ENCODE data around the gene TCF7. TPM values are rescaled to one million over a fixed set of nuclear protein-coding genes. Genes with fewer than 3 reads are reported as not detected.

The TCF7 gene
- total RNA-seq, 1 donor from 2014 or later, result 7.5 TPM

DNA sequence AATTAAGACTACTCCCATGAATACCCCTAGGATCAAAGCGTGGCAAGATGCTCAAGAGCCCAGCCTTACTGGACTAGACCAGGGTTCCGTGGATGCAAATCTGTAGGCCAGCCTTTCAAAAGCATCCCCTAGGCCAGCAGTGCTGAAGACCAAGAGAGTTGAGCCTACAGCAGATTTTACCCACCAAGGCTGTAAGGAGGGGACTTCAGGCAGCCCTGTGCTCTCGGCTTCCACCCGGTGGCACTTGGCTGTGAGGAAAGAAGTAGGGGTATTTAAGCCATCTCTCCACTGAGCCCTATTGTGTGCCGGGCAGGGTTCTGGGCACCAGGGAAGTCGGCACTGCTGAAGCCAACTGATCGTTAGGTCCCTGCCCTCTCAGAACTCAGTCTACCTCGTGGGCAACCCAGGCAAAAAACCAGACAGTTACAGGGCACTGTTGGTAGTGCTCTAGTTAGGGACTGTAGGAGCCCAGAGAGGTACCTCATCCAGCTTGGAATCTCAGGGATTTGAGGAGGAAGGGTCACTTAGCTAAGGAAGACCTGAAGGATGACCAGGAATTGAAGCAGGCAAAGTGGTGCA is 25.5 kb downstream of the TCF7 start:
- Mint-ChIP-seq H3K9me3 (no peaks in the 10 kb centered on the region), H3K36me3 (peaks cover 8% of the 10 kb centered on the region), H3K27ac (no peak overlapping the region), H3K4me1 (peaks cover 18% of the 10 kb centered on the region), H3K4me3 (no peak overlapping the region), H3K27me3 (ENCODE audit: low read depth) (no peaks in the 10 kb centered on the region)
- DNase-seq (ENCODE audit: low spot score in 2 of 2, unreplicated experiment in 2 of 2), result peak in 1 of 2 experiments; percentile 29
- TF ChIP-seq, protein P1, sequence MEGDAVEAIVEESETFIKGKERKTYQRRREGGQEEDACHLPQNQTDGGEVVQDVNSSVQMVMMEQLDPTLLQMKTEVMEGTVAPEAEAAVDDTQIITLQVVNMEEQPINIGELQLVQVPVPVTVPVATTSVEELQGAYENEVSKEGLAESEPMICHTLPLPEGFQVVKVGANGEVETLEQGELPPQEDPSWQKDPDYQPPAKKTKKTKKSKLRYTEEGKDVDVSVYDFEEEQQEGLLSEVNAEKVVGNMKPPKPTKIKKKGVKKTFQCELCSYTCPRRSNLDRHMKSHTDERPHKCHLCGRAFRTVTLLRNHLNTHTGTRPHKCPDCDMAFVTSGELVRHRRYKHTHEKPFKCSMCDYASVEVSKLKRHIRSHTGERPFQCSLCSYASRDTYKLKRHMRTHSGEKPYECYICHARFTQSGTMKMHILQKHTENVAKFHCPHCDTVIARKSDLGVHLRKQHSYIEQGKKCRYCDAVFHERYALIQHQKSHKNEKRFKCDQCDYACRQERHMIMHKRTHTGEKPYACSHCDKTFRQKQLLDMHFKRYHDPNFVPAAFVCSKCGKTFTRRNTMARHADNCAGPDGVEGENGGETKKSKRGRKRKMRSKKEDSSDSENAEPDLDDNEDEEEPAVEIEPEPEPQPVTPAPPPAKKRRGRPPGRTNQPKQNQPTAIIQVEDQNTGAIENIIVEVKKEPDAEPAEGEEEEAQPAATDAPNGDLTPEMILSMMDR (IDR thresholded peaks at IDR 0.05; ENCODE audit: unreplicated experiment), result no peak

DNA sequence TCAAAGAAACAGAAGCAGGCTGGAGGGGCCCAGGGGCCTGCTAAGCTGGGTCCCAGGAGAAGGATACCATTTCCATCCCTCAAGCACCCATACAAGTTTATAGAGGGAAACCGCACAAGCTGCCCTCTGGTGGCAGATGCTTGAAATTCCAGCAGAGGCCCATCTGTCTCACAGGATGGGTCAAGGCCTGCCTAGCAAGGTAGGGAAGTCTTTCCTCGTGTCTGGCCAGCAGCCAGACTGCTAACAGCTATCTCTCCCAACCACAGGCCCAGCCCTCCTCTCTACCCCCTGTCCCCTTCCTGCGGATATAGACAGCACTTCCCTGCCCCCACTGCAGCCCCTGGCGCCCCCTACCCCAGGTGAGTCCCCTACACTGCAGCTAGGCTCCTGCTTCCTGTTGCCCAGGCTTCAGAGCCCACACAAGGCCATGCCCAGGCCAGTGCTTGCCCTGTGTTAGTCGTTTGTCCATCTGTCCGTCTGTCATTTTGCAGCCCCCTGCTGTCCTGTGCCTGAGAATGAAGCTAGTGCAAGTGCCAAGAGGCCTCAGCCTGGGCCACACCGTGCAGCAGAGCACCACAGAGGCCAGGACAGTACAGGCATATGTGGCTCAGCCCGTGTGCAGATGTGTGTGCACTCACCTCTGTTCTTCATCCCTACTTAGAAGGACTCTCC is 26.2 kb downstream of the TCF7 start:
- Mint-ChIP-seq H3K4me3 (no peak overlapping the region), H3K36me3 (peaks cover 3% of the 10 kb centered on the region), H3K27me3 (ENCODE audit: low read depth) (no peaks in the 10 kb centered on the region), H3K9me3 (no peaks in the 10 kb centered on the region), H3K27ac (peak overlapping the region; percentile 32), H3K4me1 (peaks cover 18% of the 10 kb centered on the region)
- TF ChIP-seq, protein P1 (IDR thresholded peaks at IDR 0.05; ENCODE audit: unreplicated experiment), result peak; percentile 71
- DNase-seq (ENCODE audit: low spot score in 2 of 2, unreplicated experiment in 2 of 2), result peak in 1 of 2 experiments; percentile 71

DNA sequence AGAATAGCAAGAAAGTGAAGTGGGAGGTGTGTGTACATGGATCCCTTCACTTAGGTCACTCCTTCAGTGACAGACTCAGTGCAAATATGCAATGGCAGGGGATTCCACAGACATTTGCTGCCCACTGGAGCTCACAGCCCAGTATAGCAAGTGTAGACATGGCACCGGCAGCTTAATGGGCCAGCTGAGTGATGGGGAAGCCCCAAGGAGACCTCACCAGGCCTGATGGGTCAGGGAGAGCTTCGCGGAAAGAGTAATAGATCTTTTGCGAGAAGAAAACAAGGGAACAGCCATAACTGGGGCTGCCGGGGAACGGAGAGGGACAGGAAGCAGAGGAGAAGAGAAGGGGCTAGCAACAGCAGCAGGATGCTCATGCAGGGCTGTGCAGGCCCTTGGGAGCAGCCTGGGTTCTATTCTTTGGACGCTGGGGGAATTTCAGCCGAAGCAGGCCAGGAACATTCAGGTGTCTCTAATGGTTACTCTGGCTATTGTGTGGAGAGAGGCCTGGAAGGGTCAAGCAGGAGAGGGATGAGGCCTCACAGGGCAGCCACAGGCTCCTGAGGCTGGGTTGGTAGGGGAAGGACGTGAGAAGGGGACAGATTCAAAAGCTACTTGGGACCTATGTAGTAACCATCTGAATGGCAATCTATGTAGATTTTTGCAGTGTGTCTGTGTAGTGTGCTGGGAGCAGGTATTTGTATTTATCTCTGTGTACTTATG is 27.0 kb downstream of the TCF7 start:
- H3K9me3 Mint-ChIP-seq, result no peaks in the 10 kb centered on the region
- TF ChIP-seq, protein P1 (IDR thresholded peaks at IDR 0.05; ENCODE audit: unreplicated experiment), result no peak
- H3K27me3 Mint-ChIP-seq (ENCODE audit: low read depth), result no peaks in the 10 kb centered on the region
- peak in 1 of 2 experiments; percentile 26 for DNase-seq (ENCODE audit: low spot score in 2 of 2, unreplicated experiment in 2 of 2)
- H3K36me3 Mint-ChIP-seq, result no peaks in the 10 kb centered on the region
- H3K27ac Mint-ChIP-seq, result peak overlapping the region; percentile 43
- no peak overlapping the region for H3K4me3 Mint-ChIP-seq
- H3K4me1 Mint-ChIP-seq, result peaks cover 18% of the 10 kb centered on the region

DNA sequence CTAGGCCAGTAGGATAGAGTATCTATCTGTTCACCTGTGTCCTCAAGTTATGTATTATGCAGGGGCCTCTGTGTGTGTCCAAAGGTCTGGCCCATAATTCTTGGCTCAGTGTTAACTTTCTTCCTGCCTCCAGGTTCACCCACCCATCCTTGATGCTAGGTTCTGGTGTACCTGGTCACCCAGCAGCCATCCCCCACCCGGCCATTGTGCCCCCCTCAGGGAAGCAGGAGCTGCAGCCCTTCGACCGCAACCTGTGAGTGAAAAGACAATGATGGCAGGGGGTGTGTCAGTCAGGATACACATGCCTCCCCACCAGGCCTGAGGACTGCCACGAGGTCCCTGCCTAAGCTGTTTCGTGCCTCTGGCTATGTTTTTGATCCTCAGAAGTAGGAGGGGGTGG is 27.6 kb downstream of the TCF7 start:
- TF ChIP-seq, protein P1 (IDR thresholded peaks at IDR 0.05; ENCODE audit: unreplicated experiment), result no peak
- H3K27me3 Mint-ChIP-seq (ENCODE audit: low read depth), result no peaks in the 10 kb centered on the region
- H3K36me3 Mint-ChIP-seq, result no peaks in the 10 kb centered on the region
- H3K9me3 Mint-ChIP-seq, result no peaks in the 10 kb centered on the region
- peaks cover 18% of the 10 kb centered on the region for H3K4me1 Mint-ChIP-seq
- peak in 1 of 2 experiments; percentile 34 for DNase-seq (ENCODE audit: low spot score in 2 of 2, unreplicated experiment in 2 of 2)
- no peak overlapping the region for H3K4me3 Mint-ChIP-seq
- H3K27ac Mint-ChIP-seq, result peak overlapping the region; percentile 43

DNA sequence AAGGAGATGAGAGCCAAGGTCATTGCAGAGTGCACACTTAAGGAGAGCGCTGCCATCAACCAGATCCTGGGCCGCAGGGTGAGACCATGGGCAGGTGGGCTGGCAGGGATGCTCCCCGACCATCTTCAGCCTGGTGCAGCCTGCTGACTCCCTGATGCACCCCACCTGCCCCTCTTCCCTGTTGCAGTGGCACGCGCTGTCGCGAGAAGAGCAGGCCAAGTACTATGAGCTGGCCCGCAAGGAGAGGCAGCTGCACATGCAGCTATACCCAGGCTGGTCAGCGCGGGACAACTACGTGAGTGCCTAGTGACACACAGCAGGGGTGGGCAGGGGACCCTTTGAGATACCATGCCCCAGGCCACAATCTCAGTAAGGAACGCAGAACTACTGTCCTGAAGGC is 28.3 kb downstream of the TCF7 start:
- no peak overlapping the region for H3K4me3 Mint-ChIP-seq
- peaks cover 3% of the 10 kb centered on the region for H3K36me3 Mint-ChIP-seq
- no peak overlapping the region for H3K27ac Mint-ChIP-seq
- DNase-seq (ENCODE audit: low spot score in 2 of 2, unreplicated experiment in 2 of 2), result peak in 1 of 2 experiments; percentile 28
- H3K4me1 Mint-ChIP-seq, result peaks cover 18% of the 10 kb centered on the region
- H3K27me3 Mint-ChIP-seq (ENCODE audit: low read depth), result no peaks in the 10 kb centered on the region
- no peaks in the 10 kb centered on the region for H3K9me3 Mint-ChIP-seq
- TF ChIP-seq, protein P1 (IDR thresholded peaks at IDR 0.05; ENCODE audit: unreplicated experiment), result no peak
